SK-N-SH treated with all-trans-retinoic acid at 6 μM for 48 hours (cell line): ENCODE data around the gene ARPIN.

Experiments used
- CREB5 ChIP-seq: fragments of 250-450 bp; sonication (Bioruptor Pico); IDR thresholded peaks from 2 replicates; pipeline ENCODE4 v1.5.1; 2020; ENCODE audit warnings: low read depth, mild to moderate bottlenecking, moderate library complexity
- CSDC2 ChIP-seq: fragments of 250-450 bp; sonication (Bioruptor Pico); IDR thresholded peaks from 2 replicates; pipeline ENCODE4 v1.5.0; 2020; ENCODE audit warnings: mild to moderate bottlenecking, moderate library complexity
- PATZ1 ChIP-seq: fragments of 250-450 bp; sonication (Bioruptor Pico); IDR thresholded peaks from 2 replicates; pipeline ENCODE4 v1.8.0; 2020; ENCODE audit warnings: mild to moderate bottlenecking, moderate library complexity, borderline replicate concordance
- RARB ChIP-seq: fragments of 250-450 bp; sonication (Bioruptor Pico); IDR thresholded peaks from 2 replicates; pipeline ENCODE4 v1.8.0; 2021; ENCODE audit warnings: mild to moderate bottlenecking, moderate library complexity
- ZC3H10 ChIP-seq: fragments of 250-450 bp; sonication (Bioruptor Pico); IDR thresholded peaks from 2 replicates; pipeline ENCODE4 v1.5.1; 2021; ENCODE audit warnings: mild to moderate bottlenecking, moderate library complexity
- ZNF565 ChIP-seq: fragments of 450-650 bp; formaldehyde crosslinking; conservative IDR thresholded peaks from 2 replicates; pipeline ENCODE4 v1.5.0; 2020; ENCODE audit warnings: low read depth, mild to moderate bottlenecking, moderate library complexity

- no peak for TF ChIP-seq ZNF565 (CRISPR knock-in tag)
- no peak for TF ChIP-seq PATZ1 (CRISPR knock-in tag)
- TF ChIP-seq CREB5 (CRISPR knock-in tag) = no peak
- TF ChIP-seq RARB (CRISPR knock-in tag) = no peak
- TF ChIP-seq CSDC2 (CRISPR knock-in tag) = no peak
- no peak for TF ChIP-seq ZC3H10 (CRISPR knock-in tag)
These were observed 42.0 kb downstream of the ARPIN start for GRCh38 chr15:89870688-89871288.
